ENCODE measurements around the gene LIM2. TPM values are rescaled to one million over a fixed set of nuclear protein-coding genes. Genes with fewer than 3 reads are reported as not detected.
A peak's percentile ranks its signal among the peaks of the same experiment; 100 is the strongest.

LIM2 gene
- total RNA-seq, 1 donor from 2014 or later: not detected

- intact Hi-C loops (cut with DNase I): loop anchor here (2.0 kb wide), 1 partner anchor 320 kb away; no protein-coding TSS in a partner anchor
- DNase-seq (ENCODE audit: low spot score): peak; percentile 72
These were observed 19.1 kb downstream of the LIM2 start, which contains the start of gene CLDND2 for GRCh38 chr19:51368366-51369282. Gene CLDND2, minus strand, starts transcription at chr19:51369003. Its CDS starts 426 bp downstream, at chr19:51368577.

- intact Hi-C loops (cut with DNase I): loop anchor here (2.0 kb wide), 3 partner anchors 27 to 321 kb away; no protein-coding TSS in a partner anchor
- DNase-seq (ENCODE audit: low spot score): peak; percentile 100
These were observed 20.0 kb downstream of the LIM2 start for GRCh38 chr19:51367565-51368365.

- intact Hi-C loops (cut with DNase I): loop anchor here (2.0 kb wide), 2 partner anchors 26 to 28 kb away; no protein-coding TSS in a partner anchor
- DNase-seq (ENCODE audit: low spot score): no peak
These were observed 20.6 kb downstream of the LIM2 start for GRCh38 chr19:51367255-51367564.

GRCh38 chr19:51366389-51367254, 21.2 kb downstream of the LIM2 start:
- peak; percentile 99 for DNase-seq (ENCODE audit: low spot score)
- intact Hi-C loops (cut with DNase I): loop anchor here (2.0 kb wide), 2 partner anchors 26 to 28 kb away; no protein-coding TSS in a partner anchor

- DNase-seq (ENCODE audit: low spot score): no peak
- intact Hi-C loops (cut with DNase I): loop anchor here (2.0 kb wide), 2 partner anchors 25 to 29 kb away; no protein-coding TSS in a partner anchor
These were observed 21.8 kb downstream of the LIM2 start, which contains the start of gene ETFB for GRCh38 chr19:51365965-51366388. Gene ETFB, minus strand, starts transcription at chr19:51366388. Its CDS starts 62 bp downstream, at chr19:51366326.

GRCh38 chr19:51365211-51365964, 22.4 kb downstream of the LIM2 start:
- no peak for DNase-seq (ENCODE audit: low spot score)
- intact Hi-C loops (cut with DNase I): no loop called here

- peak; percentile 57 for DNase-seq (ENCODE audit: low spot score)
- intact Hi-C loops (cut with DNase I): no loop called here
These were observed 23.3 kb downstream of the LIM2 start for GRCh38 chr19:51364200-51365106.

- intact Hi-C loops (cut with DNase I): no loop called here
- no peak for DNase-seq (ENCODE audit: low spot score)
These were observed 26.5 kb downstream of the LIM2 start for GRCh38 chr19:51361239-51361638.

GRCh38 chr19:51359294-51359693, 28.5 kb downstream of the LIM2 start:
- intact Hi-C loops (cut with DNase I): no loop called here
- no peak for DNase-seq (ENCODE audit: low spot score)

GRCh38 chr19:51357952-51358351, 29.8 kb downstream of the LIM2 start:
- intact Hi-C loops (cut with DNase I): no loop called here

GRCh38 chr19:51356159-51356801, 31.5 kb downstream of the LIM2 start:
- no peak for DNase-seq (ENCODE audit: low spot score)
- intact Hi-C loops (cut with DNase I): no loop called here

More at GRCh38 chr19:51357952-51358351, 29.8 kb downstream of the LIM2 start:
- DNase-seq (ENCODE audit: low spot score): no peak

GRCh38 chr19:51354742-51355148, 33.0 kb downstream of the LIM2 start:
- DNase-seq (ENCODE audit: low spot score): no peak
- intact Hi-C loops (cut with DNase I): no loop called here

GRCh38 chr19:51354103-51354741, 33.6 kb downstream of the LIM2 start:
- DNase-seq (ENCODE audit: low spot score): no peak
- intact Hi-C loops (cut with DNase I): no loop called here

- no peak for DNase-seq (ENCODE audit: low spot score)
- intact Hi-C loops (cut with DNase I): no loop called here
These were observed 34.9 kb downstream of the LIM2 start for GRCh38 chr19:51352783-51353360.

- intact Hi-C loops (cut with DNase I): no loop called here
These were observed 36.3 kb downstream of the LIM2 start for GRCh38 chr19:51351266-51351990.

More at GRCh38 chr19:51351266-51351990, 36.3 kb downstream of the LIM2 start:
- no peak for DNase-seq (ENCODE audit: low spot score)

Data from cardiac septum (tissue), 1 donor.